Measurements from ENCODE around the gene AR.

DNA sequence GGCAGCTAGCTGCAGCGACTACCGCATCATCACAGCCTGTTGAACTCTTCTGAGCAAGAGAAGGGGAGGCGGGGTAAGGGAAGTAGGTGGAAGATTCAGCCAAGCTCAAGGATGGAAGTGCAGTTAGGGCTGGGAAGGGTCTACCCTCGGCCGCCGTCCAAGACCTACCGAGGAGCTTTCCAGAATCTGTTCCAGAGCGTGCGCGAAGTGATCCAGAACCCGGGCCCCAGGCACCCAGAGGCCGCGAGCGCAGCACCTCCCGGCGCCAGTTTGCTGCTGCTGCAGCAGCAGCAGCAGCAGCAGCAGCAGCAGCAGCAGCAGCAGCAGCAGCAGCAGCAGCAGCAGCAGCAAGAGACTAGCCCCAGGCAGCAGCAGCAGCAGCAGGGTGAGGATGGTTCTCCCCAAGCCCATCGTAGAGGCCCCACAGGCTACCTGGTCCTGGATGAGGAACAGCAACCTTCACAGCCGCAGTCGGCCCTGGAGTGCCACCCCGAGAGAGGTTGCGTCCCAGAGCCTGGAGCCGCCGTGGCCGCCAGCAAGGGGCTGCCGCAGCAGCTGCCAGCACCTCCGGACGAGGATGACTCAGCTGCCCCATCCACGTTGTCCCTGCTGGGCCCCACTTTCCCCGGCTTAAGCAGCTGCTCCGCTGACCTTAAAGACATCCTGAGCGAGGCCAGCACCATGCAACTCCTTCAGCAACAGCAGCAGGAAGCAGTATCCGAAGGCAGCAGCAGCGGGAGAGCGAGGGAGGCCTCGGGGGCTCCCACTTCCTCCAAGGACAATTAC is 1.4 kb downstream of the AR start:
- TF ChIP-seq, protein P1, sequence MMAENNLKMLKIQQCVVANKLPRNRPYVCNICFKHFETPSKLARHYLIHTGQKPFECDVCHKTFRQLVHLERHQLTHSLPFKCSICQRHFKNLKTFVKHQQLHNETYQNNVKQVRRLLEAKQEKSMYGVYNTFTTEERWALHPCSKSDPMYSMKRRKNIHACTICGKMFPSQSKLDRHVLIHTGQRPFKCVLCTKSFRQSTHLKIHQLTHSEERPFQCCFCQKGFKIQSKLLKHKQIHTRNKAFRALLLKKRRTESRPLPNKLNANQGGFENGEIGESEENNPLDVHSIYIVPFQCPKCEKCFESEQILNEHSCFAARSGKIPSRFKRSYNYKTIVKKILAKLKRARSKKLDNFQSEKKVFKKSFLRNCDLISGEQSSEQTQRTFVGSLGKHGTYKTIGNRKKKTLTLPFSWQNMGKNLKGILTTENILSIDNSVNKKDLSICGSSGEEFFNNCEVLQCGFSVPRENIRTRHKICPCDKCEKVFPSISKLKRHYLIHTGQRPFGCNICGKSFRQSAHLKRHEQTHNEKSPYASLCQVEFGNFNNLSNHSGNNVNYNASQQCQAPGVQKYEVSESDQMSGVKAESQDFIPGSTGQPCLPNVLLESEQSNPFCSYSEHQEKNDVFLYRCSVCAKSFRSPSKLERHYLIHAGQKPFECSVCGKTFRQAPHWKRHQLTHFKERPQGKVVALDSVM (CRISPR knock-in tag; IDR thresholded peaks at IDR 0.05) = no peak
- no peak for TF ChIP-seq MEIS2 (CRISPR knock-in tag; IDR thresholded peaks at IDR 0.05)
- no peak for TF ChIP-seq HOXA5 (CRISPR knock-in tag; IDR thresholded peaks at IDR 0.05)
- no peak for TF ChIP-seq ZNF644 (CRISPR knock-in tag; IDR thresholded peaks at IDR 0.05; ENCODE audit: low read depth)
- TF ChIP-seq ZNF143 (CRISPR knock-in tag; IDR thresholded peaks at IDR 0.05) = no peak
- no peak for TF ChIP-seq ZZZ3 (CRISPR knock-in tag; IDR thresholded peaks at IDR 0.05; ENCODE audit: borderline replicate concordance)
- TF ChIP-seq, protein P2, sequence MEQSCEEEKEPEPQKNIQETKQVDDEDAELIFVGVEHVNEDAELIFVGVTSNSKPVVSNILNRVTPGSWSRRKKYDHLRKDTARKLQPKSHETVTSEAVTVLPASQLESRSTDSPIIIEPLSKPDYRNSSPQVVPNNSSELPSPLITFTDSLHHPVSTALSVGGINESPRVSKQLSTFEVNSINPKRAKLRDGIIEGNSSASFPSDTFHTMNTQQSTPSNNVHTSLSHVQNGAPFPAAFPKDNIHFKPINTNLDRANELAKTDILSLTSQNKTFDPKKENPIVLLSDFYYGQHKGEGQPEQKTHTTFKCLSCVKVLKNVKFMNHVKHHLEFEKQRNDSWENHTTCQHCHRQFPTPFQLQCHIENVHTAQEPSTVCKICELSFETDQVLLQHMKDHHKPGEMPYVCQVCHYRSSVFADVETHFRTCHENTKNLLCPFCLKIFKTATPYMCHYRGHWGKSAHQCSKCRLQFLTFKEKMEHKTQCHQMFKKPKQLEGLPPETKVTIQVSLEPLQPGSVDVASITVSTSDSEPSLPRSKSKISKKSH (CRISPR knock-in tag; IDR thresholded peaks at IDR 0.05; ENCODE audit: borderline replicate concordance) = no peak
